MM.1S (cell line): ENCODE results near the gene C3orf20.

Source experiments
- EZH2 ChIP-seq: fragments of 300-600 bp; sonication (generic); optimal IDR thresholded peaks from 2 replicates; pipeline ENCODE3; 2017; ENCODE audit warnings: low read depth, mild to moderate bottlenecking, antibody characterized with exemption, low read length, mixed read lengths
- TF ChIP-seq, protein P1 (sequence below): fragments of 300-600 bp; sonication (generic); IDR thresholded peaks from 2 replicates; pipeline ENCODE4 v1.5.1; 2016; ENCODE audit warnings: antibody characterized with exemption, low read length, mixed read lengths

DNA sequence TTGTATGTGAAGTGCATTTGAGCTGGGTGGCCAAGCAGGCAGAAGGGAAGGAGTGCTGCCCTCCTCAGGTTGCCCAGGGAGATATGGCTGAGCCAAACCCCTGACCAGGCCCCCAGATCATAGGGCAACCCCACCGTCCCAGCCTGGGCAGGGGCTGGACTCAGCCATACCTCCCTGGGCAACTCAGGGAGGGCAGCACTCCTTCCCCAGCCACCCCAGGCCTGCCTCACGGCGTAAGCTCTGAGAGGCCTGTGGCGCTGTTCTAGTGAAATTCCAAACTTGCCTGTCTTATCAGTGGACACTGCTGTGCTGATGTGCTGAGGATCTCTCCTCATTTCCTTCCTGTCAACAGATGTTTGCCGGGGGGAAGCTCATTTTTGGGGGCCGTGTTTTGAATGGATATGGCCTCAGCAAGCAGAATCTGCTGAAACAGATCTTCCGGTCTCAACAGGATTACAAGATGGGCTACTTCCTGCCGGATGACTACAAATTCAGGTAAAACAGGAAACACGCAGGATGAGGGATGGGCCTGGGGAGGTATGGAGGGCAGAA is 86.3 kb downstream of the C3orf20 start:
- TF ChIP-seq, protein P1, sequence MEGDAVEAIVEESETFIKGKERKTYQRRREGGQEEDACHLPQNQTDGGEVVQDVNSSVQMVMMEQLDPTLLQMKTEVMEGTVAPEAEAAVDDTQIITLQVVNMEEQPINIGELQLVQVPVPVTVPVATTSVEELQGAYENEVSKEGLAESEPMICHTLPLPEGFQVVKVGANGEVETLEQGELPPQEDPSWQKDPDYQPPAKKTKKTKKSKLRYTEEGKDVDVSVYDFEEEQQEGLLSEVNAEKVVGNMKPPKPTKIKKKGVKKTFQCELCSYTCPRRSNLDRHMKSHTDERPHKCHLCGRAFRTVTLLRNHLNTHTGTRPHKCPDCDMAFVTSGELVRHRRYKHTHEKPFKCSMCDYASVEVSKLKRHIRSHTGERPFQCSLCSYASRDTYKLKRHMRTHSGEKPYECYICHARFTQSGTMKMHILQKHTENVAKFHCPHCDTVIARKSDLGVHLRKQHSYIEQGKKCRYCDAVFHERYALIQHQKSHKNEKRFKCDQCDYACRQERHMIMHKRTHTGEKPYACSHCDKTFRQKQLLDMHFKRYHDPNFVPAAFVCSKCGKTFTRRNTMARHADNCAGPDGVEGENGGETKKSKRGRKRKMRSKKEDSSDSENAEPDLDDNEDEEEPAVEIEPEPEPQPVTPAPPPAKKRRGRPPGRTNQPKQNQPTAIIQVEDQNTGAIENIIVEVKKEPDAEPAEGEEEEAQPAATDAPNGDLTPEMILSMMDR = no peak
- no peak for TF ChIP-seq EZH2
